22Rv1 (cell line): ENCODE results near the gene RASD2.

ENCODE experiments used
- ZFX ChIP-seq: fragments of 450-650 bp; IDR thresholded peaks from 2 replicates; pipeline ENCODE4 v1.6.1; 2017; ENCODE audit warnings: antibody characterized with exemption, borderline replicate concordance
- TF ChIP-seq, protein P1 (sequence below): fragments of 450-650 bp; IDR thresholded peaks from 2 replicates; pipeline ENCODE4 v1.5.1; 2017; ENCODE audit warnings: mild to moderate bottlenecking

DNA sequence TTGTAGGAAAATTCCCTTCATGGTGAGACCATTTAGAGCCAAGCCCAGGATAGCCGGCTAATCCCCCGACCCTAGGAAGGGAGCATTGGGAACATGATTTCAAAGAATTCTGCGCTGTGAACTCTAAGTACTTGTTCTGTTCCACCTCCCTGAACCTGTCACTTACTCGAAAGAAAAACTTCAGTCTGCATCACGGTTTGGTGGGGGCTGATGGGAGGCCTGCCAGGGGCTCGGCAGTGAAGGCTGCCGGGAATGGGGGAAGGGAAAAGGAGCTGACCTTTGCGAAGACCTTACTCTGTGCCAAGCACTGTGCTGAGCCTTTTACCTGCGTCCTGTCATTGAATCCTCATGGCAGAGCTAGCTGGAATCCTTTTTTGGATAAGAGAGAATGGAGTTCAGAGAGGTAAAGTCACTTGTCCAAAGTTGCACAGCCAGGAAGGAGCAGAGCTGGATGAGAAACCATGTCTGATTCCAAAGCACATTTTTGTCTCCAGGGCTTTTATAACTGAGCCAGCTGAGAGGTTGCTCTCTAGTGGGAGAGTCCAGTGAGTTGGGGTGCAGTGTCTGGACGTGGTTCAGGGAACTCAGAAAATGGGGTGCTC lies 15.4 kb downstream of the RASD2 start:
- TF ChIP-seq, protein P1, sequence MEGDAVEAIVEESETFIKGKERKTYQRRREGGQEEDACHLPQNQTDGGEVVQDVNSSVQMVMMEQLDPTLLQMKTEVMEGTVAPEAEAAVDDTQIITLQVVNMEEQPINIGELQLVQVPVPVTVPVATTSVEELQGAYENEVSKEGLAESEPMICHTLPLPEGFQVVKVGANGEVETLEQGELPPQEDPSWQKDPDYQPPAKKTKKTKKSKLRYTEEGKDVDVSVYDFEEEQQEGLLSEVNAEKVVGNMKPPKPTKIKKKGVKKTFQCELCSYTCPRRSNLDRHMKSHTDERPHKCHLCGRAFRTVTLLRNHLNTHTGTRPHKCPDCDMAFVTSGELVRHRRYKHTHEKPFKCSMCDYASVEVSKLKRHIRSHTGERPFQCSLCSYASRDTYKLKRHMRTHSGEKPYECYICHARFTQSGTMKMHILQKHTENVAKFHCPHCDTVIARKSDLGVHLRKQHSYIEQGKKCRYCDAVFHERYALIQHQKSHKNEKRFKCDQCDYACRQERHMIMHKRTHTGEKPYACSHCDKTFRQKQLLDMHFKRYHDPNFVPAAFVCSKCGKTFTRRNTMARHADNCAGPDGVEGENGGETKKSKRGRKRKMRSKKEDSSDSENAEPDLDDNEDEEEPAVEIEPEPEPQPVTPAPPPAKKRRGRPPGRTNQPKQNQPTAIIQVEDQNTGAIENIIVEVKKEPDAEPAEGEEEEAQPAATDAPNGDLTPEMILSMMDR: no peak
- TF ChIP-seq ZFX: no peak
